CD4-positive, alpha-beta T cell treated with Interleukin-17A for 1 hour (primary cell): Measurements from ENCODE around the gene JAML.

Source experiments
- DNase-seq: peaks from one replicate; pipeline ENCODE4 v3.0.0-alpha.2; 2020

JAML gene, protein sequence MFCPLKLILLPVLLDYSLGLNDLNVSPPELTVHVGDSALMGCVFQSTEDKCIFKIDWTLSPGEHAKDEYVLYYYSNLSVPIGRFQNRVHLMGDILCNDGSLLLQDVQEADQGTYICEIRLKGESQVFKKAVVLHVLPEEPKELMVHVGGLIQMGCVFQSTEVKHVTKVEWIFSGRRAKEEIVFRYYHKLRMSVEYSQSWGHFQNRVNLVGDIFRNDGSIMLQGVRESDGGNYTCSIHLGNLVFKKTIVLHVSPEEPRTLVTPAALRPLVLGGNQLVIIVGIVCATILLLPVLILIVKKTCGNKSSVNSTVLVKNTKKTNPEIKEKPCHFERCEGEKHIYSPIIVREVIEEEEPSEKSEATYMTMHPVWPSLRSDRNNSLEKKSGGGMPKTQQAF

DNA sequence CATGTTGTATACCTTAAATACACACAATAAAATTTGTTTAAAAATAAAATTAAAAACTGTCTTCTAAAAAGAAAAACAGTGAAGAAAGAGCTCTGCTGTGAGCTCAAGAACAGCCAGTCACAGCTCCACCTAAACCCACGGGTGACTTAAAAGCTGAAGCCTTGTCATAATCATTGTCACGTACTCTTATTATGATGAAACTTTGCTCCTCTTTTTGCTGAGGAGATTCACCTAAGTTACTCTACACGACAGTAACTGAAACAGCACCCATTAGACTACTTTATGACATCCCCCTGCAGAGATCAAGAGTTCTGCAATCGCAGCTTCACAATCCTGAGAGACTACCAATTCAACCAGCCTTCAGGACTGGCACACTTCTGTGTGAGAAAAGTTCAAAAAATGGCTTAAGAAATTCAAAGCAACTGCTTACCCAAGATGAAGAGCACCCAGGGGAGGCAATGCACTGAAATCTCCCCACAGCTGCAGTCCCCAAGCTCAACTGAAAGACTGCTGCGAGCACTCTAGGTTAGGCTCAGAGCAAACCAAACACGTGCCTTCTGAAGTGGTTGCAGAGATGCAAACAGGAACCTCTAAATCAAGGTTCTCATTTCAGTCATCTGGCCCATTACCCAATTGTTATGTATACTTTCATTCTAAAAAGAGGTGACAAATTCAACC is at the start of gene JAML:
TSS of gene JAML (minus strand) at position 501 of the 678 bp plus-strand sequence. CDS start 10,145 bp downstream, outside the sequence.
- DNase-seq = peak; percentile 78

DNA sequence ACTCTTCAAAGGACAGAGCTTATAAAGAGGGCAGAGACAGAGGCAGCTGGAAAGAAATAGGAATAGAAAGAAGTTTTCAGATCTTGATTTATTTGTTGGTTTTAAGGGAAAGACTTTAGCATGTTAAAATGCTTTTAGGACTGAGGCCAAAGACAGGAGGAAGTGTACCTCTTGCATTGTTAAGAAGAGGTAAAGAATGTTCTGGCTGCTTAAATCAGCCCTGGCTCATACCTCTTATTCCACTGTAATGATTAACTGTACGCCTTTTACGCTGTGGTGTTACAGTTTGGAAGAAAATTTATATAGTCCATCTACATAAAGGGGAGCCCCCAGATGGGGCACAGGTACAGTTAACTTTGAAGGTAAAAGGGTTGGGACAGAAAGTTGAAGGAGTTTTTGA is 49.4 kb upstream of the JAML start:
- no peak for DNase-seq

DNA sequence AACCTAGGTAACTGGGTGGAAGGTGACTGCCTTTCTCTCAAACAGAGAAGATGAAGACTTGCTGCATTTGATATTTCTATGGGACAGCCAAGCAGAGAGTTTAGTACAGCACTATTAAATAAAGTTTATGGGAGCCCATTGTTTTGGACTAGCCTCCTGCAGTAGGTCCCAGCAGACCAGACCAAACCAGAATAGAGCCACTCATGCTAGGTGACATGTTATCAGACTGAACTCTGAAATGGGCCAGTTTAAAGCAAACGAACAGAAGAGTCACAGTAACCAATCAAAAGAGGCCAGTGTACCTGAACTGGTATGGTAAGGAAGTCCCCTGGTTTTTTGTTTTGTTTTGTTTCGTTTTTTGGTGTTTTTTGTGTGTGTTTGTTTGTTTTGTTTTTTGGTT is 47.2 kb upstream of the JAML start:
- DNase-seq = no peak

DNA sequence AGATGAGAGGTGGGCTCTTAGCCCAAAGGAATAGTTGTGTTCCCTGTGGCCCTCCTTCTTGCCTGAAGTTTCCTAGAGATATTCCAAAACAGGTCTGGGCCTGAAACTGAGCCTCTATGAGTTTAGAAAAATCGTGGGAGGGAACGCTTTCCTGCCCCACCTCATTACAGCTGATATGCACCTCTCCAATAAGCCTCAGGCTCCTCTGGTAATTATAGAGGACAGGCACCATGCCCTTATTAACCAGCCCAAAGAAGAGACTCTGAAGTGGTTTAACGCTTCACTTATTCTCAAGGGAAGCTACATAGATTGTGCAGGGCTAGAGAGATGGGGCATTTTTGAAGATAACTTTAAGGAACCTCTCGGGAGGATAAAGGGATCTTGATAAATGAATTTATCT is 42.7 kb upstream of the JAML start:
- DNase-seq = no peak

DNA sequence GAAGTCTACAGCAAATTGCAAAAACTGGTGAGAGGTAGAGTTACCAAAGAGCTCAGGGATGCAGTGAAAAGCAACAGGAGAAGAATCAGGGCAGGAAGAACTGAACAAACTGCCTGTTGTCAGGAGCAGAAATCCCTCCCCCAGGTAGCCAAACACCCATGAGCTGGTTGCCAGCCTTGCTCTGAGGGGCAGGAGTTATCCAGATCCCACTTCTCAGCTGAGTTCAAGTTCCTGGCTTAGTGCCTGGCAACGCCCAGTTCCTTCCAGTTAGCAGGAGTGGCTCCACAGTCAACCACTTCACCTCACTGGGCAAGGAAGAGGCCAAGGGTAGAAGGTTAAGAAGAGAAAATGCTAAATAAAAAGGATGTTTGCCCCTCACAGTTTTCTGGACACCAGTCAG is 41.1 kb upstream of the JAML start:
- DNase-seq = no peak

DNA sequence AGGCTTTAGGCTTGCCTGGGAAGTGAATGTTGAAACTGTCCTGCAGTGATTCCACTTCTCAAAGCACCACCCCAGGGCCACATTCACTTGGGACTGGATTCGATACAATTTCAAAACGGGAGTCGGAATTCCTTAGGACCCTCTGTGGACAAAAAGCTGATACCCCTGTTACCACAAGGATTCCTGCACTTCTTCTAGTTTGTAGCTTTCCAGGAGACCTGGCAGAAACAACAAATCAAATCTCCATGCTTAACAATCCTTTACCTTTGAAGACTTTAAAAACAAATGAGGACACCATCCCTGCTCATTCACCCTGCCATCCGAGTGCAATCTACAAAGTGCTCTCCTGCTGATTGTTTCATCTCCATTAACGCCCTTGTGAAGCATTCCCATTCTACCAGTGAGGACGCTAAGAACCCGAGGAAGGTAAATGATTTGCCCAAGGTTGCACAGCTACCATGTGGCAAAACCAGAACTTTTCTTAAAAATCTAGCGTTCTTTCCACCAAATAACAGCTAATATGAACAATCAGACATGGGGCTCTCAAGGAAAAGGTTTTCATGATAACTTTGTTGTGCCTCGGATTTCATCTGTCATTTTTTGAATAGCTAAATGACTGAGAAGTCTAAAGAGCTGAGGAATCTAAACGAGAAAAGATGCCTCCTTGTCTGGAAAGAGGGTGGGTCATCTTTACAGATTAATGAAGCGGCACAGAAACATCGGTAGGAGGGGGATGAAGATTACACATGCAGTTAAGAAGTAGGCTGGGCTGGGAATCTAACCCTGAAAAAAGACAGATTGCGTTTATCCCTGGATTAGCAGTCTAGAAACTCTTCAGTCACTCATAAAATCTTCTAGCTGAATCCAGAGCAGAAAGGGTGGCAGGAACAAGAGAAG is 40.0 kb upstream of the JAML start:
- DNase-seq = no peak

DNA sequence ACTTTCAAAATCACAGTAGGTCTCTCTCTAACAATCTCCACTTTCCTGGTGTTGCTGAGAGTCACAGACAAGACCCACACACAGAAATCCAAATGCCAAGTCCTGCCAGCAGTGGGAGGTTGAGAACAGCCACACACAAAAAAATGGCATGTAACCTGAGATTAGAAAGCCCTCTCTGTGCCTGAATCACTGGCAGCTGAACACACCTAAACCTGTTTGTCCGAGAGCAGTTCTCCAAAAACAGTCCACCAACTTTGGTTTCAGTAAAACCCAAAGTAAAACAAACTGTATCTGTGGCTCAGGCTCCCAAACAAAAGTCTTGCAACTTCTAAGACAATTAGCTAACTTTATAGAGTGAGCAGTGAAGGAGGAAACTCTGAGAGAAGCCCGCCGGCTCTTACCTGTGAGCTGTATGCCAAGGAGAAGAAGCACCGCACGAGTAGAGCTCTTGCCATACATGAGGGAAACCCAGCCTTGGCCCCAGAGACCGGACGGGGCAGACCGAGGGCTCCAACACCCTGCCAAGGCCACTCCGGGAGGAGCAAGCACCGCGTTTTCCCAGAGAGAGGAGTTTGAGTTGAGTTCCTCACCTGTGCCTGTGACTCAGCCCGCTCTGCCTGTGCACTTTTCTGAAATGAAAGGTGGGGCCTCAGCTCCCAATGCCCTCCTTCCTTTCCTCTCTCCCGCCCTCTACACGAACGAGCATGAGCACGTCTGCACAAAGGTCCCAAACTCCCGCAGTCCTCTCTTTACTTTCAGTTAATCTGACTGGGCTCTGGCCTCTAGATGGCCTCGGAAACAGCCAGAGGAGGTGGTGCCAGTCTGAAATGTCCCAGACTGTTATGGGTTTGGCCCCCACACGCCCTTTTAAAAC is 39.1 kb upstream of the JAML start, which contains the start of gene MPZL2:
TSS of gene MPZL2 (minus strand) at position 603 of the 874 bp plus-strand sequence. CDS start at position 459, 144 bp downstream.
- no peak for DNase-seq

DNA sequence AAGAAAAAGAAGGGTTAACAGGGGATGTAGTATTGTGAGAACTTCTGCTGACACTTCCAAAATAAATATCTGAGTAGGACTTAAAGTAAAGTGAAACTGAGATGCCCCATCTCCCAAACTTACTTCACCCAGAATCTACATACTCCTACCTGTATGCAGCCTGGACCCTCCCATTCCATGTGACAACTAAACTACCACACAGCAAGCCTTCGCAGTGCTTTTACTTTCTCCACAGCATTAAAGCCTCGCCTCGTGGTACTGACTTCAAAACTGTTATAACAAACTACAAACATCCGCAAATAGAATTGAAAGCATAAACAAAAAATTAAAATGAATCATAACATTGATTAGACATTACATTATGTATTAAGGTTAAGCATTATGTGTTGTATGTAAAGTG is 38.3 kb upstream of the JAML start:
- no peak for DNase-seq

DNA sequence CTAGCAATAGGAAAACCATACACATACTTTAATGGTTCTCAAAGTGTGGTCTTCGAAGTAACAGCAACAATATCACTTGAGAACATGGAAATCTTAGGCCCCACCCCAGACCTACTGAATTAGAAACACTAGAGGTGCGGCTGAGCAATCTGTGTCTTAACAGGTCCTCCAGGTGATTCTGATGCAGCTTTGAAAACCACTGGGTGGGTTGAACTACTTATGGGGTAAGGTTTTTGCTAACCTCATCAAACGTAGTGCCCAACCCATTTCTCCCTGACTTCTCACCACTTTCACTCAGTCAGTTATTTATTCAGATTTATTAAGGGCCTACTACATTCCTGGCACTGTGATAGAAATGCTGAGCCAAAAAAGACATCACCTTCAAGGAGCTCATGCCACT is 35.5 kb upstream of the JAML start:
- no peak for DNase-seq

DNA sequence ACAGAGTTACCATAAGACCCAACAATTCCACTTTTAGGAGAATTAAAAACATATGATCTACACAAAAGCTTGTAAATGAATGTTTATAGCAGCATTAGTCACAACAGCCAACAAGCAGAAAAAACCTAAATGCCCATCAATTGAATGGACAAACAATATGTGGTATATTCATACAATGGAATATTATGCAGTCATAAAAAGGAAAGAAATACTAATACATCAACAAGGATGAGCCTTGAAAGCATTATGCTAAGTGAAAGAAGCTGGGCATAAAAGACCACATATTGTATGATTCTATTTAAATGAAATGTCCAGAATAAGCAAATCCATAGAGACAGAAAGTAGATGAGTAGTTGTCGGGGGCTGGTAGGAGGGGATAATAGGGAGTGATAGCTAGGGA is 34.3 kb upstream of the JAML start:
- no peak for DNase-seq

DNA sequence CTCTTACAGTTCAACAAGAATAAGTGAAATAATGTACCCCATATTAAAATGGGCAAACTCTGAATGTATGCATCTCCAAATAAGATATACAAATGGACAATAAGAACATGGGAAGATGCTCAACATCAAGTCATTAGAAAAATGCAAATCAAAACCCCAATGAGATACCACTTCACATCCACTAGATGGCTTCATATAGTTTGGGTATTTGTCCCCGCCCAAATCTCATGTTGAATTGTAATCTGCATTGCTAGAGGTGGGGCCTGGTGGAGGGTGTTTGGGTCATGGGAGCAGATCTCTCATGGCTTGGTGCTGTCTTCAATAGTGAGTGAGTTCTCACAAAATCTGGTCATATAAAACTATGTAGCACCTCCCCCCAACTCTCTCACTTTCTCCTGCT is 33.6 kb upstream of the JAML start:
- DNase-seq = no peak

DNA sequence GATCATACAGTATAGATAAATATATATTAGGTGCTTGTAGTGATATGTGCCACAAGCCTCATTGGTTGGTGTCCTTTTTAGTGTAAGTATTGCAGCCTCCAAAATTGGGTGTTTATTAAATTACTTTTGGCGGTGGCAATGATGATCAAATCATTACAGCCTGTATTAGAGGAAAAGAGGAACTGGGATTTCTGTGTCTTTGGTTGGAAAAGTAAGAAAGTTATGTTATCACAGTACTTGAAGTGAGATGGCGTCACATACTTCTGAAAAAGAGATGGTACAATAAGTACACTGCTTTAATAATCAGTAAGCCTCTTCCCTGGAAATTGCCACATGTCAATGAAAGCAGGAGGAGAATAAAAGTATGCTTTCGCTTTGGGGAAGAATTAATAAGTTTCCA is 27.9 kb upstream of the JAML start:
- DNase-seq = no peak

DNA sequence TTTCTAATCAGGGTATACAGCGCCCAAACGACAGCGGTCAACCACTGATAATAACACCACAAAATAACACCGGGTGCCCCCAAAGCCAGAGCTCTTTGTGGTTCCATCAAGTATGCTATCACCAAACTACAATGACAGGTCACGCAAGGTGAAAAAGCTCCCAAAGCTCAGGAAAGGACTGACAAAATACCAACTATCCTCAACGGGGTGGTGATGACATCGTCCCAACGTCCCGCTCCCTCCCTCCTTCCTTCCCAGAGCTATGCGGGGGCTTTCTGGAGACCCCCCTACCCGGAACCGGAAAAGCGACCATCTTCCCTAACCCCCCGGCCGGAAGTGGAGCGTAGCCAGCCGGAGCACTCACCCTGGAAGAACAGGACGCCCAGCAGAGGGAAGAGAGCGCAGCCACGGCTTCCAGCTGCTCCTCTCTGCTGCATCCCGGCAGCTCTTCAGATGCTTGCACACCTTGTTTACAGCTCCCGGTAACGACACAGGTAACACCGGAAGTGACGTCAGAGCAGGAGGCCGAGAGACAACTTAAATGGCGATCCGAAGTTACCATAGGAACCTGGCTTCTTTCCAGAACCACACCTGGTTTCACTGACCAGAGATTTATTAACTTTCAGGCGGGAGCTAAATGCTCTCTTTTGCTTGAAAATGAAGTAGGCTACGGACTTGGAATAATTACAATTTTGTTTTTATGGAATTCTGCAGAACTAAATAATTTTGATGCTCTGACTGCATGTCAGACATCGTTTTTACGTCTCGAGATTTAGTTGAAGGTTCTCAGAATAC is 27.2 kb upstream of the JAML start, which contains the start of gene MPZL3:
TSS of gene MPZL3 (minus strand) at position 508 of the 795 bp plus-strand sequence. CDS start at position 437, 71 bp downstream.
- DNase-seq = peak; percentile 96

DNA sequence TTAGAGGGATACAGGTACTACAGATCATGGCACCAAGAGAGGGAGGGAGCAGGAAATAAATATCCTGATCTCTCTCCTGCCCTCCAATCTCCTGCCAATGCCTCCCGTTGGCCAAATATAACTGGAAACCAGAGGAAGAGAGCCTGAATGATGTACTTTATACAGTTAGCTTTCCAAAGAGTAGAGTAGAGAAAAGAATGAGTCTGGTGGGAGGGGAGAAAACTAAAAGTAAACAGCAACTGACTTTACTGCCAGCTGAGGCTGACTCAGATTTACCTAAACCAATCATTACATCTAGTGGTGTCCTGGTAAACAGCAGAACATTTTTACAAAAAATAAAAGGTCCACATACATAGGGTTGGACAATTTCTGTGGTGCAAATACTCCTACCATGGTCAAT is 22.2 kb upstream of the JAML start:
- no peak for DNase-seq

DNA sequence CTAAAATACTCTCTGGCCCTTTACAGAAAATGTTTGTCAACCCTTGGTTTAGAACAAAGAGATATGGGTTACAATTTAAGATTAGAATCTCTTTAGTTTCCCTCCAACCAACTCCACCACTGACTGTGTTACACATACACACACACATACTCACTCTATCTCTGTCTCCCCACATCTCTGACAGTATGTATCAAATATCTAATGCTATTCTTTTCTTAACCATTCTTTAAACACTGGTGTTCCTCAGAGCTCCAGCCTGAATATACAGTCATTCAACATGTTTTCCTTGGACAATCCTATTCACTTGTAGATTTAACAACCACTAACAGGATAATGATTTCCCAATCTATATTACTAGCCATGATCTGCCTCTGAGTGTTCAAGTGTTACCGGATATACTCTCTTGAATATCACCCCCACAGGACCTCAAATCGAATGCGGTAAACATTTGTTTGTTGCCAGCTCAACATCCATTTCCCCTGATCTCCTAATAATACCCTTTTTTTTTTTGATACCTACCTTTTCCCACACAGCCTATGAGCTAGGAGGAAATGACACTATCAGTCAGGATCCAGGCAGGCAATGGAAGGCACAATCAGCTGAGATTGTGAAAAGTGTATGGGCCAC is 21.2 kb upstream of the JAML start:
- no peak for DNase-seq

DNA sequence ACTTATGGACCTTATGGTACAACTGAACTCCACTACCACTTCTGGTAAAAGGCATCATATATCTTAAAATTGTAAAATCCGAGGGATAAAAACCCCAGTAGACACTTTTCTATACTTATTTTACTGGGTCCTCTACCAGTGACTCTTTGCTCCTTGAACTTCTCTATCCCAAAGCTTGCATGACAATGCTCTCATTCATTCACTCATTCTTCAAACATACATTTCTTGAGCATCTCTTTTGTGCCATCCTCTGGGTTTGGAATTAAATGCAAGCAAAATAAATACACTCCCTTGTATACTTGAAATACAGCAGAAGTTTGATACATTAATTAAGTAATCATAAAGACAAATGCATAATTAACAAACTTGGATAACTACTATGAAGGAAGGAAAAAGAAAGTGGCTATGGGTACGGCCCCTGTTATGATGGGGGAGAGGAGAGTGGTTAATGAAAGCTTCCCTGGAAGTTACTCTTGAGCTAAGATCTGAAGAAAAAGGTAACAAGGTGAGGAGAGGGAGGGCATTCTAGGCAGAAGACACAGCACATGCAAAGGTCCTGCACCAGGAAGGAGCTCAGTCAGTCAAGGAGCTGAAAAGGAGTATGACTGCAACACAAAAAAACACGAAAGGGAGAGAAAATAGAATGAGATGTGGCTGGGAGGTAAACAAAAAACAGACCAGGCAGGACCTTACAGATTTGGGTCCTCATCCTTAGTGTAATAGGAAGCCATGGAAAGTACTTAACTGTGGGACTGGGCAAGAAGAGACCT is 19.4 kb upstream of the JAML start:
- no peak for DNase-seq

DNA sequence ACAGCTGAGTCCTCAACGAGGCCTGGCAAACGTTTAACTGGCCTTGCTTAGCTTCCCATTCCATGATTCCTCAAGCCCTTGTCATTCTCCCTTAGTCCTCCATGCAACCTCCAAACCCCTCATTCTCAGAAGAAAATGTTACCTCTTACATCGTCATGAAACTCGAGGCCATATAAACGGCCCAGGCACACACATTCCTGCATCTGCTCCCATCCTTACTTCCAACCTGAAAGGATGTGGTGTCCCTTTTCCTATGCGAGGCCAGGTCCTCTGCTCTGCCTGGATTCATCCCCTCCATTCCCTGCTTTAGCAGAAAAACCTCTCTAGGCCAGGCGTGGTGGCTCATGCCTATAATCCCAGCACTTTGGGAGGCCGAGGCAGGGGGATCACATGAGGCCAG is 18.4 kb upstream of the JAML start:
- no peak for DNase-seq

DNA sequence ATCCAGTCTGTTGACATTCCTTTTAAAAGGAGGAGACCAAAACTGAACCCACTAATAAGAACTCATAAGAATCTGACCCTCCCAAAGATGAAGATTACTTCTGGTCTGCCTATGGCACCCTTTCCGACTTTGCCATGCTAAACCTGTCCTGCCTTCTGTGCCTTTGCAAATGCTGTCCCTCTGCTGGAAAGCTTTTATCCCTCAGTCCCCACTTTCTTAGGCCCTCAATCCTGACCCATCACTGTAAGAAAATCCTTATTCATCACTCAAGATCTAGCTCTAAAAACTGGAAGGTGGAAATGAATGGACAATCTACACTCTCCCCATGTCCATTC is 16.9 kb upstream of the JAML start:
- no peak for DNase-seq

DNA sequence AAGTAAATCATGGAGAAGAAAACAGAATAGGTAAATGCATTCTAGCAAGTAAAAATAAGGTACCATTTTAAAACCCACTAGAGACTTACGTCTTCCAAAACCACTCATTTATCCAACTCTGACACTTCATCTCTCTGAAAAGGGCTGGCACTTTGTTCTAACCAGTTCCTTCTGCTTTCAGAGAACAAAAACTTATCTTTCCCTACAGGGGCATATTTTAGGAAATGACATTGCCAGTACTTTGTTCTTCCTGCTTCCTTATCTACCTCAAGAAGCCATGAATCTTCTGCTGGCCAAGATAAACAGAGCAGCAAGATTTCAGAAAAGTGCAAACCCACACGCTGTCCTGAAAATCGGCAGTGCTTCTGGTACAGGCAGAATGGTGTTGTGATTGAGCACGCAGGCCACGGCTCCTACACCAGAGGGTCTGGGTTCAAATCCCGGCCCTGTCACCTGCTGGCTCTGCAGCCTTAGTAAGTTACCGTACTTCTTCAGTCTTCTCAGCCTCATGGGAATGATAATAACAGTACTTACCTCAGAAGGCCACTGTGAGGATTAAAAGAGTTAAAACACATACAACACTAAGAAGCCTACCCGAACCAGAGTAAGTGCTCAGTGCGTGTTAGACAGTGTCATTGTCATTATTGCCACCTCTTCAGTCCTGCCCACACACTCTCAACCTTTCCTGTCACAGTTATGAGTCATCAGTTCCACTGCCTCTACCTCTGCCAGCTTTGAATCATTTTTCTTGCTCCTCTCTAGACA is 16.4 kb upstream of the JAML start:
- DNase-seq = peak; percentile 83
